Fibroblast of pulmonary artery (primary cell): ENCODE data around the gene TMEM244.
A peak's percentile ranks its signal among the peaks of the same experiment; 100 is the strongest.

Experiments used
- DNase-seq: peaks from one replicate; pipeline ENCODE4 v3.0.0-alpha.2; 2010; ENCODE audit warnings: low read depth
- H3K4me3 ChIP-seq: replicated peaks from 2 replicates; pipeline ENCODE4 v1.5.1; 2011; ENCODE audit warnings: low read depth, mild to moderate bottlenecking, control low read depth, low read length, moderate library complexity
- CTCF ChIP-seq: IDR thresholded peaks from 2 replicates; pipeline ENCODE4 v1.5.1; 2011; ENCODE audit warnings: mild to moderate bottlenecking, control low read depth, low read length, inconsistent platforms; ENCODE audit errors: missing control alignments

TMEM244 gene

GRCh38 chr6:129860908-129861665 lies at the start of gene TMEM244:
Gene TMEM244 (minus strand): TSS chr6:129861315. CDS start chr6:129861188, 127 bp downstream.
- no peak for TF ChIP-seq CTCF
- DNase-seq, result no peak
- peak within 1 kb of the TSS; percentile 29 for H3K4me3 ChIP-seq

- no peak for TF ChIP-seq CTCF
- no peak for DNase-seq
- H3K4me3 ChIP-seq, result no peak overlapping the region
Observed at GRCh38 chr6:129908858-129909257, 47.7 kb upstream of the TMEM244 start.

GRCh38 chr6:129908356-129908755 lies 47.2 kb upstream of the TMEM244 start:
- DNase-seq, result no peak
- no peak for TF ChIP-seq CTCF
- H3K4me3 ChIP-seq, result no peak overlapping the region

- no peak for TF ChIP-seq CTCF
- H3K4me3 ChIP-seq, result no peak overlapping the region
- DNase-seq, result no peak
Observed at GRCh38 chr6:129906515-129907077, 45.5 kb upstream of the TMEM244 start.

- no peak for DNase-seq
- no peak overlapping the region for H3K4me3 ChIP-seq
- TF ChIP-seq CTCF, result no peak
Observed at GRCh38 chr6:129903082-129903481, 42.0 kb upstream of the TMEM244 start.

GRCh38 chr6:129902681-129903080 lies 41.6 kb upstream of the TMEM244 start:
- H3K4me3 ChIP-seq, result no peak overlapping the region
- no peak for TF ChIP-seq CTCF
- DNase-seq, result no peak

- no peak for TF ChIP-seq CTCF
- no peak for DNase-seq
- H3K4me3 ChIP-seq, result no peak overlapping the region
Observed at GRCh38 chr6:129901910-129902309, 40.8 kb upstream of the TMEM244 start.
